HFF-Myc (cell line): ENCODE data around the gene XRCC6.
"Not testable (repeated sequence)": the region's sequence is repeated elsewhere in the genome, so short reads cannot be mapped to it uniquely, and the experiment has no call there.

Experiments
- DNase-seq: peaks from one replicate; pipeline ENCODE4 v3.0.0-alpha.2; 2011; ENCODE audit warnings: low read depth; ENCODE audit errors: extremely low read depth
- H3K4me3 ChIP-seq: replicated peaks from 2 replicates; pipeline ENCODE4 v1.5.1; 2011; ENCODE audit warnings: low read depth, mild to moderate bottlenecking, control low read depth, low read length
- TF ChIP-seq, protein P1 (sequence below): IDR thresholded peaks from 2 replicates; pipeline ENCODE4 v1.5.1; 2012; ENCODE audit warnings: mild to moderate bottlenecking, low read depth, low read length, control low read depth; ENCODE audit errors: missing control alignments

Gene XRCC6

DNA sequence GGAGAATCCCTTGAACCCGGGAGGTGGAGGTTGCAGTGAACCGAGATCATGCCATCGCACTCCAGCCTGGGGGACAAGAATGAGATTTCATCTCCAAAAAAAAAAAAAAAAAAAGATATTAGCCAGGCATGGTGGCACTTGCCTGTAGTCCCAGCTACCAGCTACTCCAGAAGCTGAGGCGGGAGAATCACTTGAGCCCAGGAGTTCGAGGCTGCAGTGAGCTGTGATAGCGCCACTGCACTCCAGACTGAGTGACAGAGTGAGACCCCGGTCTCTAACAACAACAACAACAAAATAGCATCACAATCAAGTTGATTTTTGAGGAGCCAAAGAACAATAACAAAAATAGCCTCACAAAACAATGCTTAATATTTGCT is 33.8 kb upstream of the XRCC6 start:
- no peak for DNase-seq
- TF ChIP-seq, protein P1, sequence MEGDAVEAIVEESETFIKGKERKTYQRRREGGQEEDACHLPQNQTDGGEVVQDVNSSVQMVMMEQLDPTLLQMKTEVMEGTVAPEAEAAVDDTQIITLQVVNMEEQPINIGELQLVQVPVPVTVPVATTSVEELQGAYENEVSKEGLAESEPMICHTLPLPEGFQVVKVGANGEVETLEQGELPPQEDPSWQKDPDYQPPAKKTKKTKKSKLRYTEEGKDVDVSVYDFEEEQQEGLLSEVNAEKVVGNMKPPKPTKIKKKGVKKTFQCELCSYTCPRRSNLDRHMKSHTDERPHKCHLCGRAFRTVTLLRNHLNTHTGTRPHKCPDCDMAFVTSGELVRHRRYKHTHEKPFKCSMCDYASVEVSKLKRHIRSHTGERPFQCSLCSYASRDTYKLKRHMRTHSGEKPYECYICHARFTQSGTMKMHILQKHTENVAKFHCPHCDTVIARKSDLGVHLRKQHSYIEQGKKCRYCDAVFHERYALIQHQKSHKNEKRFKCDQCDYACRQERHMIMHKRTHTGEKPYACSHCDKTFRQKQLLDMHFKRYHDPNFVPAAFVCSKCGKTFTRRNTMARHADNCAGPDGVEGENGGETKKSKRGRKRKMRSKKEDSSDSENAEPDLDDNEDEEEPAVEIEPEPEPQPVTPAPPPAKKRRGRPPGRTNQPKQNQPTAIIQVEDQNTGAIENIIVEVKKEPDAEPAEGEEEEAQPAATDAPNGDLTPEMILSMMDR, result no peak
- H3K4me3 ChIP-seq, result no peak overlapping the region

DNA sequence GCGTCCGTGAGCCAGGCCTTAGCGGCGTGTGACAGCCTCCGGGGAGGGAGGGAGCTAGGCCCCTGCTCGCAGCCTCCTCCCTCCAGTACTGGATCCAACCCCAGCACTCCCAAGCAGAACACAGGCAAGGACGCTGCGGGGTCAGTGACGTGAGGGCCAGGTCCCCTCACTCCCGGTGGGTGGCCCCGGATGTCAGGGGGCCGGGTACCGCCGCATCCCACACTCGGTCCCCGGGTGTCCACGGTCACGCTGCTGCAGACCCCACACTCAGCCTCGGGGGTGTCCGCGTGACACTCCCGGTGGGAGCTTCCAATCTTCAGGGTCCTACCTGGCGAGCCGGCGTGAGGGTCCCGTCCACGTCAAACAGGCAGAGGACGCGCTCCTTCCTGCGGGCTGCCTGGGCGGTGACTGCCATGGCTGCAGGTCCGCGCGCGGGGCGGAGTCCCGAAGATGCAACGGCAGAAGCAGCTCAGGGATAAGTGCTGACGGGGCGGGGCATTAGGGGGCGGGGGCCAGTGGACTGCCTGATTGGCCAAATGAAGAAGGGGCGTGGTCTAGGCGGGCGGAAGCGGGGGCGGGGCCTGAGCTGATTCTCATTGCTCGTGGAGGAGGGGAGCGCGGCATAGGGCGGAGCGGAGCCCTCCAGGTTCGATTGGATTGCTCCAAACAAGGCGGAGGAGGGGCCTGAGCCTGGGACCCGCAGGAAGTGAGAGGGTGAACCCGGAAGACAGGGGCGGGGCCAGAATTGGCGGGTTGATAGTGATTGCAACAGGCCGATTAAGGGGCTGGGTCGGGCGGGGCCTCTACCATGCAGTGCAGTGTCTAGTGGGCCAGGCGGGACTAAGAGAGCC is 31.5 kb upstream of the XRCC6 start, which contains the start of gene PMM1:
Gene PMM1 (minus strand): TSS at position 450 of the 851 bp plus-strand sequence. CDS start 35 bp downstream, at position 415.
- TF ChIP-seq, protein P1, result no peak

DNA sequence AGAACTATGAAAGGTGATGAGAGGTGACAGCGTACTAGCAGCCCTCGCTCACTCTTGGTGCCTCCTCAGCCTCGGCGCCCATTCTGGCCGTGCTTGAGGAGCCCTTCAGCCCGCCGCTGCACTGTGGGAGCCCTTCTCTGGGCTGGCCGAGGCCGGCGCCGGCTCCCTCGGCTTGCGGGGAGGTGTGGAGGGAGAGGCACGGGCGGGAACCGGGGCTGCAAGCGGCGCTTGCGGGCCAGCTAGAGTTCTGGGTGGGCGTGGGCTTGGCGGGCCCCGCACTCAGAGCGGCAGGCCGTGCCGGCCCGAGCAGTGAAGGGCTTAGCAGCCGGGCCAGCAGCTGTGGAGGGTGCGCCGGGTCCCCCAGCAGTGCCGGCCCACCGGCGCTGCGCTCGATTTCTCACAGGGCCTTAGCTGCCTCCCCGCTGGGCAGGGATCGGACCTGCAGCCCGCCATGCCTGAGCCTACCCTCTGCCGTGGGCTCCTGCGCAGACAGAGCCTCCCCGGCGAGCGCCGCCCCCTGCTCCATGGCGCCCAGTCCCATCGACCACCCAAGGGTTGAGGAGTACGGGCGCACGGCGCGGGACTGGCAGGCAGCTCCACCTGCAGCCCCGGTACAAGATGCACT is 27.6 kb upstream of the XRCC6 start:
- H3K4me3 ChIP-seq, DNase-seq: not testable (repeated sequence)

More for the DNA sequence above, 31.5 kb upstream of the XRCC6 start, which contains the start of gene PMM1:
- H3K4me3 ChIP-seq, result peak within 1 kb of the TSS; percentile 81
- peak; percentile 95 for DNase-seq

DNA sequence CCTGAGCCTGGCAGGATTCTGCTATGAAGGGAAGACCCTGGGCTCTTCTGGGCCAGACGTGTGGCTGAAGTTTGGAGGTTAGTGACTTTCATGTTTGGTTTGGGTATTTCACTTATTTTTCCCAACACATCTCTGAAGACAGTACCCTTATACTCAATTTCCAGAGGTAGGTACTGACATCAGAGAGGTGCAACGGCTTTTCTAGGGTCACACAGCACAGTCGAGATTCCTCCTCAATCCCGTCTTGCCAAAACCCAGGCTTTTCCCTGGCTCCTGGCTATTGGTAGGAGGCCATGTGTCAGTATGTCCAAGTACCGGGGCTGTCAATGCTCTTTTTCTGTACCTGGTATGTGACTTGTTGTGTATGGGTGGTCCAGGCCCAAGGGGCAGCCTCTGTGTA is 25.4 kb upstream of the XRCC6 start:
- DNase-seq, result no peak
- H3K4me3 ChIP-seq, result no peak overlapping the region
- TF ChIP-seq, protein P1, result no peak

DNA sequence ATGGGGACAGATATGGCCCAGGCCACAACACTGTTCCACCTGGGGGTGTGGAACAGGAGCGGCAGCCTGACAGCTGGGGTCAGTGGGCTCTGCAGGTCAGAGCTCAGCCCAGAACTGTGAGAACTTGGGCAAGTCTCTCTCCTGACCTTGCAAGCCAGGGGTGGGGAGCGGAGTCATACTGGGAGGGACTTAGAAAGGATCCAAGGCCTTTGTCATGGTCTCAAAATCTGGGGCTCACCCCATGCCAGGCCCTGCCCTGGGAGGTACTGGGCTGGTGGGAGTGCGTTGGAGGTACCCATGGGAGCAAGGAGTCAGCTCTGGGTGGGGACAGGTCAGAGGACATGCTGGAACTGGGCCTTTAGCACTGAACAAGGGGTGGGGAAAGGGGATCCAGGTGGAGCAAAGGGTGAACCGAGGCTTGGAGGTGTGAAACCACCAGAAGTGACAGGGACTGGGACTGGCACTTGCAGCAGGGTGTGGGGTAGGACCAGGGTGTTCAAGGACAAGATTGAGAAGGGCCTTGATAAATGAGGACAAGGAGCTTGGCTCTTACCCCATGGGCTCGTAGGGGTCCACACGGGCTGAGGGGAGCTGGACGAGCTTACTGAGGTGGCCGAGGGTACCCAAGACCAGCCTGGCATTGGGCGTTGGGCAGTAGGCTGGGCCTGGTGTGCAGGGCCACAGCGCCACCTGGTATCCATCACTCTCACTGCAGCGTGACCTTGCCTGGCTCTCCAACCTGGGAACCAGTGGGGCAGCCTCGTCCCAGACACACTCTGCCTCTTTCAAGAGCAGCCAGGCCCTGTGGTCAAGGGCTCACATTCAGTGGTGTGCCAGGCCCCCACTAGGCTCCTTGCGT is 24.1 kb upstream of the XRCC6 start:
- H3K4me3 ChIP-seq, result no peak overlapping the region
- DNase-seq, result no peak
- TF ChIP-seq, protein P1, result peak; percentile 78

DNA sequence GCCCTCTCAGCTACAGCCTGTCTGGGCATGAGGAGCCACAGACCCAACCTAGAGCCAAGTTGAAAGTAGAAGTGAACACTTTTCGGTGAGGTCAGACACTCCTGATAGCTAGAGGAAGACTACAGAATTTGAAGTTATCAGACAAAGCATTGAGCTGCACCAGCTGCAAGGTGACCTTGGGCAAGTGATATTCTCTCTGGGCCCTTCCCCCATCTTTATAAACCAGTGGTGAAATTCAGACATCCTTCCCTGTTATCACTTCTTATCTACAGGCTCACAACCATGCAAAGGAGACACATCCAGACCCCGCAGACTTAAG is 23.5 kb upstream of the XRCC6 start:
- H3K4me3 ChIP-seq, result no peak overlapping the region
- TF ChIP-seq, protein P1, result no peak
- no peak for DNase-seq

DNA sequence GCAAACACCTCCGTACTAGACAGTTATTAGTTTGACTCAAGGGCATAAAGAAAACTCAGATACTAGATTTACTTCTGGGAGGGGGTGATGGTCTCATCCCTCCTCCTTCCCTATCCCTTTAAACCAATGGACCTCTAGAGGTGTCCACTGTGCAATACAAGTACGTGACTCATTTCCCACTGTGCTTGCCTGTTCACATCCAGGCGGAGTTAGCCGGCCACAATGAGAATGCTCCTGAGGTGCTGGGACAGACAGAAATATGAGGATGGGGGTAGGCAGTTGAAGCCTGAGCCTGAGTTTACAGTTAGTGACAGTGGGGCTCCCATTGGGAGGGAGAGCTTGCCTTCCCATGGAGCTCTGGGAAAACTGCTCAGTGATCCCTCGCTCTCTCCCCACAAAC is 23.0 kb upstream of the XRCC6 start:
- H3K4me3 ChIP-seq, result no peak overlapping the region
- TF ChIP-seq, protein P1, result no peak
- DNase-seq, result no peak
